NCI-H2171 (cell line): ENCODE data around the gene NEURL1B.
"Not testable (repeated sequence)": the region's sequence is repeated elsewhere in the genome, so short reads cannot be mapped to it uniquely, and the experiment has no call there.

Source experiments
- DNase-seq: peaks from one replicate; lab custom pipeline; 2025; lab: John Stamatoyannopoulos, UW

NEURL1B gene

GRCh38 chr5:172657524-172658233 lies 16.6 kb downstream of the NEURL1B start:
- not testable (repeated sequence) for DNase-seq

GRCh38 chr5:172658391-172658790 lies 17.3 kb downstream of the NEURL1B start:
- DNase-seq = no peak

GRCh38 chr5:172658961-172659501 lies 18.0 kb downstream of the NEURL1B start:
- DNase-seq = no peak

DNA sequence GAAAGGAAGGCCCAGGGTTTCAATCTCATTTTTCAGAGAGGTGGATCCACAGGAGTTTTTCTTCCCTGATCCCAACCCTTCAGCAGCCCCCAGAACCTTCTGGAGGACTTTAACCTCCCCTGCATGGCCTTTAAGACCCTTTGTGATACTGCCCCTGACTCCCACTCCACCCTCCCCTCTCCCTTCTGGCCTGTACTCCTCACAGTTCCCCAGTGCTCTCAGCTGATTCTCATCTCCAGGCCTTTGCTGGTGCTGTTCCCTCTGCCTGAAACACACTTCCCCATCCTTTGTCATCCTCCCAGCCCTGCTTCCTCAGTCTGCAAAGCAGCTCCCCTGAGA lies 18.5 kb downstream of the NEURL1B start:
- DNase-seq = no peak

- DNase-seq = no peak
Observed at GRCh38 chr5:172659909-172660628, 19.0 kb downstream of the NEURL1B start.

DNA sequence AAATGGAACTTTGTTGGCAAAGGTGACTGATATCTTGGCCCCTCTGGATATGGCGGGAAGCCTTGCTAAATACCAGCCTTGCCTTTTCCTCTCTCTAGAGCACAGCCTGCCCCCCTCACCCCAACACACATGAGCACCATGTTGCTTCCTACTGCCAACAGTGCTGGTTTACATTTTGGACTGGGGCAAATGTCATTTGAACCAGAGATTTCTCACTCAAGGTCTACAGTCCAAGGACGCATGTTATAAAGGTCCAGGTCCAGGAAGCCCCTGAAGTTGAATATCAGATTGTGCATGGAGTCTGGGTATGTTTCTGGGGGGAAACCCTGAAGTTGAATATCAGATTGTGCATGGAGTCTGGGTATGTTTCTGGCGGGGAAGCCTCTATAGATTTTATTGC lies 19.9 kb downstream of the NEURL1B start:
- DNase-seq = no peak

DNA sequence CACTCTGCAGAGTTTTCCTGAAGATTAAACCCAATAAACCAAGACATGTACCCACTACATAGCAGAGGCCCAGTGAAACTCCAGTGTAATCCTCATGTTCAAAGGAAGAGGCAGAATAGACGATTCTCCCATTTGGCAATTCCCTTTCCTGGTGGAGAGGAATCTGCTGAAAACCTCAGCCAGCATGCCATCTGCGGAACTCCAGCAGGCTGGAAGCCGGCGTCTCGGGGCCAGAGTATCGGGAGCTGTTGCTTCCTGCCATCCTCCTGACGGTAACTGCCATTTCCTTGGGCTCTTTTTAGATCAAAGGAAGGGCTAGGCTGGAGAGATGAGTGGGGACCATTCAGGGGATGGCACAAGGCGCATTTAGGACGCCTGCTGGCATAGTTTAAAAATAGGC lies 20.5 kb downstream of the NEURL1B start:
- no peak for DNase-seq

DNA sequence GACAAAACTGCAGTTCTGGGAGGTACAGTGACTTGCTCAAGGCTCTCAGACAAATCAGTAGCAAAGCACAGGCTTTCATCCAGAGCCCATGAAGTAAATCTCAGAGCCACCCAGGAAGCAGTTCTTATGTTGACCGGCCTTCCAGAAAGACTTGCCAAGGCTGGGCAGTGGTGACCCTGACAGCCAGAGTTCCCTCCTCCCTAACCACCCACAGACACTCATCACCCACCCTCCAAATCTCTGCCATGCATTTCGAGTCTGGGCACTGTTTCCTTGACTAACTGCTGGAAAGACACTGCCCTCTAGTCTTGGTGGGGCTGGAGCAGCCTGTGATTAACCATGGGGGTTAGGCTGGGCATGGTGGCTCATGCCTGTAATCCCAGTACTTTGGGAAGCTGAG lies 21.5 kb downstream of the NEURL1B start:
- DNase-seq = no peak

GRCh38 chr5:172664018-172664417 lies 23.0 kb downstream of the NEURL1B start:
- DNase-seq = no peak

- DNase-seq = no peak
Observed at GRCh38 chr5:172664681-172665541, 23.8 kb downstream of the NEURL1B start.

GRCh38 chr5:172666251-172666650 lies 25.2 kb downstream of the NEURL1B start:
- no peak for DNase-seq

DNA sequence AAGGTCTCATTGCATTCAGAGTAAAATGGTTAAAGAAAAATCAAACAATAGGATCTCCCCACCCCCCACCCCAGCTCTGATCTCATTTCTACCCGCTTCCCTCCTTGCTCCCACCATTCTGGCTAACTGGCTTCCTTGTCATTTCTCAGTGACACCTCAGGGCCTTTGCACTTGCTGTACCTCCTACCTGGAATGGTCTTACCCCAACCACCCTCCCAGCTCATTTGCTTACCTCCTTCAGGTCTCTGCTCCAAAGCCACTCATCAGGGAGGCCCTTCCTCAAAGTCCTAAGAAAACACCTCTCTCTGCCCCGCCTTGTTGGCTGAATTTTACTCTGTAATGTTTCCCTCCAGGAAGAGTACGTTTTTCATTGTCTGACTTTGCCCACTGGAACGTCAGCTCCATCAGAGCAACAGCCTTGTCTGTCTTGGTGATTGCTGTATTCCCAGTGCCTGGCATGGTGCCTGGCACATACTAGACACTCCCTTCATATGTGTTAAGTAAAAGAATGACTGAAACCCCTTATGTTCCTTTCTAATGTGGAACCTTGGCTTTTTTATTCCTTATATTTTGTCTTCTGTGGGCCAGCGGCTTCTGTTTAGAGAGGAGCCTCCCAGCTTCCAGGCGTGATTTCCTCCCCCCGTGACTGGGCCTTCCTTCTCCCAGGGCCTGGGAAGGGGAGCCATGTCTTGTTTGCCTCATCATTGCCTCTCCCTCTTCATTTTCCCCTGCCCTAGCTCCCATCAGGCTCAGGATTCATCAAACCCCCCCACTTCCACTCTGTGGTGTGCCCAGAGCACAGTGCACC lies 26.9 kb downstream of the NEURL1B start:
- DNase-seq = no peak

DNA sequence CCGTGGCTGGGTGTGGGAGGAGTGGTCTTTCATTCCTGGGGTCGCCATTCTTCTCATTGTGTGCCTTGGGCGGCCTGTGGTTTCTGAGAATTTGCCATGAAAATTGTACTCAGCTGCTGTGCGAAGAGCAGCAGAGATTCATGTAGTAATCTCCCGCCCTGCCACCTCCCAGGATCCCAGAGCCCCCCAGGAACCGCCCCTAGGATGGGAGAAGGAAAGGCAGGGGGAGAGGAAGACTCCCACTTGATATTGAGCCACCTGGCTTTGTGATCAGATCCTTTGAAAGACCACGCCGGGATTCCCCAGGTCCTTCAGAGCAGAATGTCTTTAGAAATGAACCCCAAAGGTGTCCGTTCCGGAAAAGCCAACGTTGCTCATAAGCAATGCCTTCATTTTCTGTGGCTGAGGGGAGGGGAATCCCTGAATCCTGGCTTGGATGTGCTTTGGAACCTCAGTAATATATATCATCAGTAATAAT lies 27.6 kb downstream of the NEURL1B start:
- DNase-seq = no peak

DNA sequence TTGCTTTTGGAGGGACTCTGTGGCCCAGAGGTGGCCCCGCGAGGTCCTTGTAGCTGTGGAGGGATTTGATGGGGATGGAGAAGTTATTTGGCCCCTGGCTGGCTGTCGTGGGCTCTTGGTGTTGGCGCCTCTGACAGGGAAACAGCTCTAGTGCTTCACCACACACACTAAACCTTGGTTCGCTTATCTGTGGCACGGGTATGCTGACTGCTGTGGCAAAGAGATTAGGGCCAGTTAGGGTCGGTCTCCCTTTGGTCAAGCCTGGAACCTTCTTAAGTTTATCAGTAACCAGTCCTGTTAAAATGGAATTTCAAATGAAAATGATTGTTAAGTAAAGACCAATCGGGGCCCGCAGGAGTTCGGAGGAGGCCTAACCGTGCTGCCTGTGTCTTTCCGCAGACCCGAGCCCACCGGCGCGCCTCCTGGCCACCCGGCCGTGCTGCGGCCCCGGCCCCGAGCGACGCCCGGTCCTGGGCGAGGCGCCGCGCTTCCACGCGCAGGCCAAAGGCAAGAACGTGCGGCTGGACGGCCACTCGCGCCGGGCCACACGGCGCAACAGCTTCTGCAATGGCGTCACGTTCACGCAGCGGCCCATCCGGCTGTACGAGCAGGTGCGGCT lies 28.4 kb downstream of the NEURL1B start:
- DNase-seq = no peak

DNA sequence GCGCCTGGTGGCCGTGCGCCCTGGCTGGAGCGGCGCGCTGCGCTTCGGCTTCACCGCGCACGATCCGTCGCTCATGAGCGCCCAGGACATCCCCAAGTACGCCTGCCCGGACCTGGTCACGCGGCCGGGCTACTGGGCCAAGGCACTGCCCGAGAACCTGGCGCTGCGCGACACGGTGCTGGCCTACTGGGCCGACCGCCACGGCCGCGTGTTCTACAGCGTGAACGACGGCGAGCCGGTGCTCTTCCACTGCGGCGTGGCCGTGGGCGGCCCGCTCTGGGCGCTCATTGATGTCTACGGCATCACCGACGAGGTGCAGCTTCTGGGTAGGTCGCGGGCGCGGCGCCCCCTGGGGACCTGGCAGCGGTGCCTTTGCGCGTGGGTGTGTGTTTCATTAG lies 28.9 kb downstream of the NEURL1B start:
- no peak for DNase-seq

DNA sequence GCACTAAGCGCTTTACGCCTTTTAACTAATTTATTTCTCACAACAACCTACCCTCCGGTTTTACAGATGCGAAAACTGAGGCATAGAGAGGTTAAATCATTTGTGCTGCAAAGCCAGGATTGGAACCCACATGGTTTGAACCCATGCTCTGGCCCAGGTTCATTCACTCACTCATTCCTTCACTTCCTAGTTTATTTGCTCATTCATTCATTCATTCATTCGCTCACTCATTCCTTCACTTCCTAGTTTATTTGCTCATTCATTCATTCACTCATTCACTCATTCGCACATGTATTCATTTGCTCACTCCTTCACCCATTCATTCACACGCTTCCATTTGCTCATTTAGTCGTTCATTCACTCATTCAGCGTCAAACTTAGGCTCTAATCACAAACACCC lies 29.4 kb downstream of the NEURL1B start:
- no peak for DNase-seq

DNA sequence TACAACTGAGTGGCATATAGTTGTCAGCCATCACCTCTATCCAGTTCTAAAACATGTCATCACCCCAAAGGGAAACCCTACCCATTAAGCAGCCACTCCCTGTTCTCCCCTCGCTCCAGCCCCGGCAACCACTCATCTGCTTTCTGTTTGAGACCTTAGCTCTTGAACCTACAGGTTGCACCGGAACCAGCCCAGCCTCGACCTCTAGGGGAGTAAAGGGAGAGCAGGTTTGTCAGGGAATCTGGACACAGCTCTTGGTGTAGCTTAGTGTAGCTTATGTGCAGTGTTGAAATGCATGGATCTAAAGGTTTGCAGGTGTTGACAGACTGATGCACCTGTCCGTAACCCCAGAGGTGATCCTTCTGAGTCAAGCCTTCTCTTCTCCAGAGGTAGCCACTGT lies 30.0 kb downstream of the NEURL1B start:
- DNase-seq = no peak

DNA sequence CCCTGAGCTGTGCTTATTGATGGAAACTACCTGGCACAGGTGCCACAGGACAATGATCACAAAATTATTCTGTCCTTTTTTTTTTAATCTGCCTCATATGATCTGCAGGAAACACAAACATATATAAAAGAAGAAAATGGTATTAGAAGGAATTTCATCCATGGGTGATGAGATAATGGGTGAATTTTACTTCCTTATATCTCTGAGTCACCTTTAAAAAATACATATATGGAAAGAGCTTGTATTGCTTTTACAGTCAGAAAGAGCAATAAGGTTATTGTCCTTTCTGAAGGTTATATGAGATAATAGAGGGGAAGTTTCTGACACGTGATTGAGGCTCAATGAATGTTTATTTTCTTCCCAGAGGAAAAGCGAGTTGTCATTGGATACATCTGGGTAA lies 31.6 kb downstream of the NEURL1B start:
- no peak for DNase-seq

- DNase-seq = no peak
Observed at GRCh38 chr5:172674155-172674554, 33.1 kb downstream of the NEURL1B start.

DNA sequence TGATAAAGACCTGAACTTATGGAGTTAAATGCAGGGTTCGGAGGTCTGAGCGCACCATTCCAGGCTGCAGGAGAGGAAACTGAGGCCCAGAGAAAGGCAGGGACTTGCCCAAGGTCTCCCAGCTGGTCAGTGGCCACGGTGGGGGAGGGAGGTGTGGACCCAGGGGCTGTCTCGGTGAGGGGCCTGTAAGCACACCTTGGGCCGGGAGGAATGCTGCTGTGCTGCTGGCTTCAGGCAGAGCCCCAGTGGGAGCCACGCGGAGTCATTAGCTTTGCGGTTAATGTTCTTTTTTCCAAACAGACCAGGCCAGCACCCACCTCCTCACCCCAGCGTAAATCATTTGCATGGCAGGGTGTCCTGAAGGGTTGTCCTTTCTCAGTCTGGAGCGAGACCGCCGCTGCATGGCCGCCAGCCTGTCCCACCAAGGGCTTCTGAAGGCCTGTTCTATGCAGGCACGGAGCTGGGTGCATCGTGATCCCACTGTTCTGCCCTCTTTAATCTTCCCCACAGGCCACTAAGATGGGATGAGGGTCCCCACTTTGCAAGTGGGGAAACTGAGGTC lies 35.9 kb downstream of the NEURL1B start:
- DNase-seq = no peak

GRCh38 chr5:172678362-172678874 lies 37.4 kb downstream of the NEURL1B start:
- not testable (repeated sequence) for DNase-seq
